HCT116 (cell line): ENCODE measurements around the gene ADGRG1. TPM values are rescaled to one million over a fixed set of nuclear protein-coding genes. Genes with fewer than 3 reads are reported as not detected.

Source experiments
- ATAC-seq: fragments of 200-7000 bp; cut with Tn5 transposase; 2 replicates; pipeline ENCODE4 v1.9.1; 2020; ENCODE audit warnings: mild to moderate bottlenecking, moderate library complexity
- BruUV-seq: library from RNA; stranded (reverse); fragments of 400-500 nt; replicated peaks from 2 replicates; lab custom pipeline; 2021; lab: Mats Ljungman, UMichigan
- CTCF ChIA-PET: fragments of 300-600 bp; sonication (Branson Sonifier 250); formaldehyde crosslinking; loops from one replicate; lab custom pipeline; 2021; ENCODE audit warnings: antibody characterized with exemption; lab: Charles Lee
- POLR2A ChIA-PET: fragments of 300-600, 350-600 bp; sonication (Branson Sonifier 250); formaldehyde crosslinking; loops from one replicate; lab custom pipeline; 2021; ENCODE audit warnings: antibody characterized with exemption; lab: Charles Lee
- RAD21 ChIA-PET, 2 experiments: fragments of 300-600 bp; sonication (Branson Sonifier 250); formaldehyde crosslinking; loops; one replicate each; lab custom pipeline; 2023; ENCODE audit warnings: low total read pairs in 2 of 2; ENCODE audit not compliant: uncharacterized antibody in 2 of 2, unreplicated experiment in 2 of 2, low non-redundant PET in 1 of 2; lab: Charles Lee
- DNase-seq: peaks from one replicate; pipeline ENCODE4 v3.0.0-alpha.2; 2010; ENCODE audit warnings: low read depth, low spot score
- H2AFZ ChIP-seq: fragments of 200-600 bp; shearing (Covaris generic), sonication (generic); 2 replicates; pipeline ENCODE4 v1.6.1; 2017; ENCODE audit warnings: low read depth, mixed run types, mixed read lengths, antibody characterized with exemption, low read length; ENCODE audit not compliant: poor library complexity, severe bottlenecking
- H3K27ac ChIP-seq: 2 replicates; pipeline ENCODE4 v1.5.1; 2012; ENCODE audit warnings: low read depth, low read length
- H3K27me3 ChIP-seq: fragments of 200-600 bp; sonication (generic); 2 replicates; pipeline ENCODE4 v1.6.1; 2016; ENCODE audit warnings: mixed run types, low read length, mixed read lengths; ENCODE audit not compliant: insufficient read depth
- H3K36me3 ChIP-seq, 2 experiments: fragments of 200-500 bp in 1 of 2; fragments of 200-600 bp in 1 of 2; sonication (Bioruptor generic) in 1 of 2; sonication (generic) in 1 of 2; 2 replicates each; pipeline versions ENCODE4 v1.5.1 to v1.6.1; 2014 to 2016; ENCODE audit warnings: low read length in 2 of 2, inconsistent platforms in 1 of 2, mixed read lengths in 1 of 2, mixed run types in 1 of 2; ENCODE audit not compliant: insufficient read depth in 2 of 2, control insufficient read depth in 1 of 2
- H3K4me1 ChIP-seq, 2 experiments: fragments of 200-600 bp in 1 of 2; sonication (generic) in 1 of 2; 2 replicates each; pipeline versions ENCODE4 v1.5.1 to v1.6.1; 2012 to 2017; ENCODE audit warnings: low read length in 2 of 2, inconsistent platforms in 1 of 2, mild to moderate bottlenecking in 1 of 2, mixed read lengths in 1 of 2, mixed run types in 1 of 2, moderate library complexity in 1 of 2; ENCODE audit not compliant: insufficient read depth in 2 of 2, control insufficient read depth in 1 of 2
- H3K4me2 ChIP-seq: fragments of 200-600 bp; sonication (generic); 2 replicates; pipeline ENCODE4 v1.6.1; 2017; ENCODE audit warnings: mixed run types, low read length, mixed read lengths
- H3K4me3 ChIP-seq, 2 experiments: fragments of 200-600 bp in 1 of 2; sonication (generic) in 1 of 2; replicated peaks in 1 of 2; 2 replicates each; pipeline ENCODE4 v1.5.1; 2011 to 2016; ENCODE audit warnings: low read length in 2 of 2, control low read depth in 1 of 2, low read depth in 1 of 2, mild to moderate bottlenecking in 1 of 2, mixed read lengths in 1 of 2, mixed run types in 1 of 2
- H3K79me2 ChIP-seq: fragments of 200-600 bp; sonication (generic); 2 replicates; pipeline ENCODE4 v1.6.1; 2017; ENCODE audit warnings: mild to moderate bottlenecking, mixed run types, low read length, moderate library complexity, mixed read lengths; ENCODE audit not compliant: insufficient read depth
- H3K9ac ChIP-seq: fragments of 200-600 bp; sonication (generic); 2 replicates; pipeline ENCODE4 v1.6.1; 2016; ENCODE audit warnings: low read length, mixed read lengths
- H3K9me2 ChIP-seq: fragments of 200-600 bp; sonication (generic), shearing (Covaris generic); 2 replicates; pipeline ENCODE4 v1.6.1; 2017; ENCODE audit warnings: mixed run types, mild to moderate bottlenecking, moderate library complexity; ENCODE audit not compliant: insufficient read depth
- H3K9me3 ChIP-seq, 2 experiments: fragments of 200-500 bp in 1 of 2; fragments of 200-600 bp in 1 of 2; sonication (Bioruptor generic) in 1 of 2; sonication (generic) in 1 of 2; 2 replicates each; pipeline ENCODE4 v1.6.1; 2014 to 2017; ENCODE audit warnings: low read length in 2 of 2, mixed read lengths in 2 of 2, inconsistent platforms in 1 of 2, low read depth in 1 of 2, mild to moderate bottlenecking in 1 of 2, mixed run types in 1 of 2, moderate library complexity in 1 of 2; ENCODE audit not compliant: control insufficient read depth in 1 of 2, insufficient read depth in 1 of 2
- H4K20me1 ChIP-seq: fragments of 200-600 bp; sonication (generic), shearing (Covaris generic); 2 replicates; pipeline ENCODE4 v1.6.1; 2017; ENCODE audit warnings: mixed run types, mild to moderate bottlenecking, moderate library complexity; ENCODE audit not compliant: insufficient read depth
- CEBPB ChIP-seq: IDR thresholded peaks from 2 replicates; pipeline ENCODE4 v1.6.1; 2012; ENCODE audit warnings: low read depth
- ELF1 ChIP-seq: IDR thresholded peaks from 2 replicates; pipeline ENCODE4 v1.6.1; 2012; ENCODE audit warnings: low read depth, borderline replicate concordance
- EZH2 ChIP-seq: fragments of 200-600 bp; sonication (generic); IDR thresholded peaks from 2 replicates; pipeline ENCODE4 v1.6.1; 2017; ENCODE audit warnings: antibody characterized with exemption, mixed run types
- MAX ChIP-seq: IDR thresholded peaks from 2 replicates; pipeline ENCODE4 v1.6.1; 2012
- POLR2A ChIP-seq: IDR thresholded peaks from 2 replicates; pipeline ENCODE4 v1.7.0; 2011; ENCODE audit warnings: borderline replicate concordance; ENCODE audit not compliant: insufficient read depth, insufficient read length; ENCODE audit errors: extremely low read depth
- SP1 ChIP-seq: IDR thresholded peaks from 2 replicates; pipeline ENCODE4 v1.6.1; 2012; ENCODE audit warnings: low read depth
- SRF ChIP-seq: IDR thresholded peaks from 2 replicates; pipeline ENCODE4 v1.6.1; 2012; ENCODE audit warnings: low read depth
- TCF7L2 ChIP-seq: IDR thresholded peaks from 2 replicates; pipeline ENCODE4 v1.7.0; 2011; ENCODE audit warnings: borderline replicate concordance, inconsistent platforms; ENCODE audit not compliant: insufficient read depth, insufficient read length; ENCODE audit errors: extremely low read depth
- intact Hi-C: fragments of 100-400 bp; cut with micrococcal nuclease; formaldehyde crosslinking; loops from 2 replicates; pipeline ENCODE4 v1.10.0; 2022
- total RNA-seq: library from RNA; stranded (reverse); gene quantifications from one replicate; pipeline ENCODE4 v1.2.1, GENCODE V29; 2021; ENCODE audit not compliant: unreplicated experiment
- TF ChIP-seq, protein P1 (sequence below): IDR thresholded peaks from 2 replicates; pipeline ENCODE4 v1.6.1; 2012; ENCODE audit warnings: low read depth

Gene ADGRG1
- total RNA-seq, 1 experiment from 2014 or later: 36.4 TPM

- Histone ChIP-seq H3K27me3 (no peaks in the 10 kb centered on the region), H2AFZ (no peak overlapping the region), H3K4me1 (no peaks in the 10 kb centered on the region), H3K9me3 (no peaks in the 10 kb centered on the region)
- intact Hi-C loops: no loop called here
- BruUV-seq: no TSS peak
- CTCF ChIA-PET: no interaction called here
- no peak for TF ChIP-seq SP1
- TF ChIP-seq CEBPB: no peak
- TF ChIP-seq ELF1: no peak
- TF ChIP-seq SRF: no peak
- TF ChIP-seq, all 23 proteins: peak for 0
- Histone ChIP-seq H3K36me3 (no peaks in the 10 kb centered on the region; a peak in 1 of 4 replicates), H3K9ac (no peak overlapping the region), H3K4me2 (no peak overlapping the region), H3K4me3 (no peak overlapping the region), H3K27ac (no peak overlapping the region), H3K9me2 (no peaks in the 10 kb centered on the region), H4K20me1 (no peaks in the 10 kb centered on the region), H3K79me2 (no peaks in the 10 kb centered on the region)
- no peak for DNase-seq
- RAD21 ChIA-PET: no interaction called here
- POLR2A ChIA-PET: no interaction called here
- no peak for ATAC-seq
Measured at GRCh38 chr16:57657228-57657627, 28.8 kb downstream of the ADGRG1 start.

- POLR2A ChIA-PET: no interaction called here
- Histone ChIP-seq H3K9ac (no peak overlapping the region), H2AFZ (no peak overlapping the region), H3K9me2 (no peaks in the 10 kb centered on the region), H4K20me1 (no peaks in the 10 kb centered on the region), H3K4me2 (no peak overlapping the region), H3K27me3 (no peaks in the 10 kb centered on the region), H3K4me1 (no peaks in the 10 kb centered on the region), H3K4me3 (no peak overlapping the region), H3K27ac (no peak overlapping the region), H3K9me3 (no peaks in the 10 kb centered on the region), H3K79me2 (no peaks in the 10 kb centered on the region), H3K36me3 (no peaks in the 10 kb centered on the region; a peak in 1 of 4 replicates)
- no TSS peak for BruUV-seq
- TF ChIP-seq SP1 (no peak), EZH2 (no peak), POLR2A (no peak), MAX (no peak), CEBPB (no peak), TCF7L2 (no peak)
- TF ChIP-seq, protein P1, sequence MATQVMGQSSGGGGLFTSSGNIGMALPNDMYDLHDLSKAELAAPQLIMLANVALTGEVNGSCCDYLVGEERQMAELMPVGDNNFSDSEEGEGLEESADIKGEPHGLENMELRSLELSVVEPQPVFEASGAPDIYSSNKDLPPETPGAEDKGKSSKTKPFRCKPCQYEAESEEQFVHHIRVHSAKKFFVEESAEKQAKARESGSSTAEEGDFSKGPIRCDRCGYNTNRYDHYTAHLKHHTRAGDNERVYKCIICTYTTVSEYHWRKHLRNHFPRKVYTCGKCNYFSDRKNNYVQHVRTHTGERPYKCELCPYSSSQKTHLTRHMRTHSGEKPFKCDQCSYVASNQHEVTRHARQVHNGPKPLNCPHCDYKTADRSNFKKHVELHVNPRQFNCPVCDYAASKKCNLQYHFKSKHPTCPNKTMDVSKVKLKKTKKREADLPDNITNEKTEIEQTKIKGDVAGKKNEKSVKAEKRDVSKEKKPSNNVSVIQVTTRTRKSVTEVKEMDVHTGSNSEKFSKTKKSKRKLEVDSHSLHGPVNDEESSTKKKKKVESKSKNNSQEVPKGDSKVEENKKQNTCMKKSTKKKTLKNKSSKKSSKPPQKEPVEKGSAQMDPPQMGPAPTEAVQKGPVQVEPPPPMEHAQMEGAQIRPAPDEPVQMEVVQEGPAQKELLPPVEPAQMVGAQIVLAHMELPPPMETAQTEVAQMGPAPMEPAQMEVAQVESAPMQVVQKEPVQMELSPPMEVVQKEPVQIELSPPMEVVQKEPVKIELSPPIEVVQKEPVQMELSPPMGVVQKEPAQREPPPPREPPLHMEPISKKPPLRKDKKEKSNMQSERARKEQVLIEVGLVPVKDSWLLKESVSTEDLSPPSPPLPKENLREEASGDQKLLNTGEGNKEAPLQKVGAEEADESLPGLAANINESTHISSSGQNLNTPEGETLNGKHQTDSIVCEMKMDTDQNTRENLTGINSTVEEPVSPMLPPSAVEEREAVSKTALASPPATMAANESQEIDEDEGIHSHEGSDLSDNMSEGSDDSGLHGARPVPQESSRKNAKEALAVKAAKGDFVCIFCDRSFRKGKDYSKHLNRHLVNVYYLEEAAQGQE: no peak
- RAD21 ChIA-PET: no interaction called here
- CTCF ChIA-PET: no interaction called here
- intact Hi-C loops: no loop called here
- no peak for ATAC-seq
- DNase-seq: no peak
Measured at GRCh38 chr16:57658130-57658877, 29.9 kb downstream of the ADGRG1 start.
